GM18505 (cell line): ENCODE measurements around the gene SMAD5.

Source experiments
- ATAC-seq: cut with Tn5 transposase; IDR thresholded peaks from one replicate; pipeline ENCODE4 v1.9.1; 2021; ENCODE audit not compliant: unreplicated experiment
- POLR2A ChIP-seq: IDR thresholded peaks from 4 replicates; pipeline ENCODE4 v1.6.1; 2011; ENCODE audit warnings: borderline replicate concordance; ENCODE audit not compliant: insufficient read depth, insufficient read length; ENCODE audit errors: extremely low read depth

The SMAD5 gene

DNA sequence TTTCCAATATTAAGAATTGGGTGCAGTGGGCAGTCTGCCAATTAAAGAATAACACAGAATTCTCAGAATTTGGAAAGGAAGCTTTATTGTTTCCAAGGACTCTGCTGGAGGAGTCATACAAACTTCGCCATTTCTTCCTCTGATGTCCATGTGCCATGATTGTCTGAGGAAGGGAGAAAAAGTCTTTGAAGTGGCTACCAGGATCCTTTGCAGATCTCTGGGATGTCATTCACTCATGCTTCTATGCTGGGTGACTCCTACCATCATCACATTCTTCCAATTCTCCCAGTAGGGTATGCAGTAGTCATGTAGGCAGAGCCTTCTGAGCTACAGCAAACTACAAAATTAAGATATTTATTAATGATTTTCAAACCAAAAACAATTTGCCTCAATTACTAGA lies 3.2 kb upstream of the SMAD5 start:
- ATAC-seq: no peak
- no peak for TF ChIP-seq POLR2A

DNA sequence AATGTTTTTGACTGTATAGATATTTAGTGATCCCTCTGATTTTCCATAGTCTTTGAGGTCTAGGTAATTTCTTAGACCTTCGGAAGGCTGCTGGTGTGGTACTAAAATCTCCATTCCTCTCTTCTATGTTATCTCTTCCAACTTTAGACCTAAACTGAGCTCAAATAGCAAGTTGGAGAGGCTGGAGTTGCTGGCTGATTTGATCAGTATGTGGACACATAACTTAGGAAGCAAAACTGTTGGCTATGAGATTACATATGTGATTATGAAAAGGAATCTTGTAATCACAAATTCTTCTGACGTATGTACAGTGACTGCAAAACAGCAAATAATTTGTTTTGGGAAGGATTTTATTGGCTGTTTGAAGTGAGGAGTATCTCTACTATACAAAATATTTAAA lies 2.1 kb upstream of the SMAD5 start:
- no peak for TF ChIP-seq POLR2A
- no peak for ATAC-seq

DNA sequence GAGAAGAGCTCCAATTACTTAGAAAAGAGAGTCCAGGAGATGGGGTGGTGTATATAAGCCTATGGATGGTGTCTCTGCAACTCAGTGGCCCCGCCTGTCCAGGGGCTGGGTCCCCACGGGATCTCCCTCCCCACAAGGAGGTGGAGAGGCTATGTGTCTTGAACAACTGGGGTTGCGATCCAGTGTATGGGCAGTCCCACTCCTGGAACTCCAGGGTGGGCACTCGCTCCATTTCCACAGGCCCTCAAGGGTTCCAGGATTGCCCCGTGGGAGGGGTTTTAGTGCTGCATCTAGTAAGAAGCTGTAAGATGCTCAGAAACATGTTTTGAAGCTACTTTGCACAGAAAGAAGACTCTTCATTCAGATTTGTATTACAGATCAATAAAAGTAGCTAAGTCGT lies 558 bp upstream of the SMAD5 start:
- ATAC-seq: peak; percentile 10
- TF ChIP-seq POLR2A: no peak

DNA sequence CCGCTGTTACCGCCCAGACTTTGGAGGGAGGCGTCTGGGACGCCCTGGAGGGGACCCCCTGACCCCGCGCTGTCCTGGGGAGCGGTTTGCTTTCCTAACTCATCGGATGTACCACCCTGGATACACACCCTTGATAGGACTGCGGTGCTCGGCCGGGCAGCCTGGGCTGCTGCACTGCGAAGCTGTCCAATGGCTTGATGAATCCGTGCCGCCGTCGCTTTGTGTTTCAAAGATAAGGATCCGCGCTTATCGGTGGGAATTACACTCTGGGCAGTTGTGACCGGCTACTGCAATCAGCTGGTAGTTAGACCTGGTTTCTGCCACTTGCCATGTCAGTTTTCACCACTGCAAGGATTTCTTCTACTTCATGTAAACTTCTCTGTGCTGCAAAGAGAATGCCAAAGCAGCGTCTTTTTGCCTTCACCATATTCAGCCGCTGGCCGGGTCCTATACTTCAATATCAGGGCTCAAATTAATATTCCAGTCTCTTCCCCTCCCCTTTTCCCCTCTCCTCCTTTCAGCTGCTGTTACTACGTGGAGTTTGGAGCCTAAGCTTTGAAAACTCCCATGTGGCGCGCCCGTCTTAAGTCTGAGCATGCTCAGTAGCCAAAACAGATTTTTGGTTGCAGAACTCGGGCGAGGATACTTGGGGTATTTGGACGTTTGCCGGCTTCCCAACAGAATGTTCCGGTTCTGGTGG lies 727 bp downstream of the SMAD5 start:
- ATAC-seq: peak; percentile 36
- TF ChIP-seq POLR2A: no peak

DNA sequence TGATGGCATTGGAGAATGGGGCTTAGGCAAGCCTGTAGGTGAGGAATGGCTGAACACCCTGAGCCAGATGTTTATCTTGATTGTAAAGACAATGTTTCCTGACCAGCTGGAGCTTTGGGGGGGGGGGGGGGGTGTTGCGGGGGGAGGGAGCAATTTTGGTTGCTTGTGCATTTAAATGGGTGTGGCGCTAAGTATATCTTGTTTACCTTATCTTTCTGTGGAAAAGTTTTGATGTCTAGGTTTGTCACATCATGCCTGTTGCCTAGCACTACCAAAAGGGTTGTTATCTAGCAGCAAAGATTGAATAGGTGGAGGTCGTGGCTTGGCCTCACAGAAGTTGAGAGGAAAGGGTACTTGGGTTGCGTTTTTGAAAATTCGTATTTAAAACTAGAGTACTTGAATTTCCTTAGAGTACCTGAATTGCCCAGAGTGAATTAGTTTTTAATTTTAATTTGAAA lies 1.3 kb downstream of the SMAD5 start:
- no peak for TF ChIP-seq POLR2A
- ATAC-seq: no peak

DNA sequence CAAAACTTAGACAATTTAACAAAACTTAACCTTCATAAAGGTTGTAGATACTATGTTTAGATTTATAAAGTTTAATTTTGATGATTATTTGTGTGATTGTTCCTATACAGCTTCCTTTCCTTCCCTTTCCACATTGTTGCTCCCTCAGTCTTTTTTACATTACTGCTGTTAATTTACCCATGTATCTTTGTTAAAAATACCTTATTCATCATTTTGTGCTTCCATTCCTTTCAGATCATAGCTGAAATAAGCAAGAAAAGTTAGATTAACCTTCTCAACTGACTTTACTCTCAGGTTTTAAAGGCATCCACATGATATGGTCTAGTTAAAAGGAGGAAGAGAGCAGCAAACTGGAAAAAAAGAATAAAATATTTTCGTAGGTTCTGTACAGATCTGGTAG lies 2.0 kb downstream of the SMAD5 start:
- no peak for ATAC-seq

DNA sequence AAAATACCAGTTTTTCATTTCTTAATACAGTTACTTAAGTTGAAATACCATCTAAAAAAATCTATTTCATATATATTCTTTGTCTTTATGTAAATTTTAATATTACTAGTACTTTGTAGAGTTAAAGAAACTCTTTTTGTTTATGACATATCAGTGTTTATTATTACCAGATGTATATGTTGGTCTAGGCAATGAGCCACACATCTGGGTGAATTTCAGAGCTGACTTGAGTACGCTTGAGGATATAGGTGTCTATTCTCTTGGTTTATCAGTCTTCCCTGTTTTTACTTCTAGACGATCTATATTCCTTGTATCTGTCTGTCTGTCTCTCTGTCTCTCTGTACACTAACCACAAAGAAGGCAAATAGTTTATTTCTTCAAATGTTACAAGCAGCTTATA lies 2.9 kb downstream of the SMAD5 start:
- ATAC-seq: no peak
- TF ChIP-seq POLR2A: no peak

More for the DNA sequence above, 2.0 kb downstream of the SMAD5 start:
- no peak for TF ChIP-seq POLR2A

DNA sequence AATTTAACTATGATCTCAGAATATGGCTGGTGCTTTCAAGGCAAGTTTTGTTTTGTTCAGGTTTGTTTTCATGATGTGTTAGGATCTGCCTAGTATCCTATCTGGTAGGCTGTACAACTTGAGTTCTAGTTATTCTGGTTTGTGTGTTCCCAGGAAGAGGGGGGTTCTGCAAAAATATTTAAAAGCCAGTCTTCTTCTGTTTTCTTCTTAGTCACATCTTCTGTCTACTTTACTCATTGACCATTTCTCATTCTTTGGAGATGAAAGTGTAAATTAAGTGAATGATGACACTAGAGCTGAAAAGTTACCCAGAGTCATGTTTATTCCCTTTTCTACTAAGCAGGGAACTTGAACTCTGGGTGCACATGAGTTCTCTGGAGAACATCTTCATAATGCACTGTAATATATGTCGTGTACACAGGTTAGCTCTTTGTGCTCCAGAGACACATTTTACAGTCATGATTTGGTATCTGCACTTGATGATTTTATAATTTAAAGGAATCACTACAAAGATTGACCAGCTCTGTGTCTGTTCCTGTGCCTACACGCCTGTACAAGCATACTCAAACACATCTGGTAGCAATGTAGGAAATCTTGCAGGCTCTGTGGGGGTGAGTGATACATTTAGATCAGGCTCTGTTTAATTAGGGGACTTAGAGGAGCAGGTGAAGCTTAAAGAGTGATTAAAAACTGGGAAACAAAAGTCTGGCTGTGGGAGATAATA lies 5.0 kb downstream of the SMAD5 start:
- no peak for TF ChIP-seq POLR2A
- ATAC-seq: no peak

DNA sequence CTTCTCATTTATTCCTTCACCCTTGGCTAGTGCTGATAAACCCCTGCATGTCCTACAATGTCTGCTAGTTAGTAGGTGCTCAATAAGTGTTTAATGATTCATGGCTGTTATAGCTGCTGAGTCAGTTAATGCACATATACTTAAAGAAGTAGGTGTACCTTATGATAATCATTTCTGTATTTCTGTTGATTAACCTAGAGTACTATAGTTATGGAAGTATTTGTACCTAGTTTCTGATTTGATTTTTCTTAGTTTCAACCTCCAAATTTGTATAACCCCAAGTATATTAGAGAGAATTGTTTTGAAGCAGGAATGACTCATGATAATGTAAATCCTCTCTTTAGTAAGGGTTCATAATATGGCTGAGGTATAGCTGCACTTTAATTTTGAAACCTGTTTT lies 8.9 kb downstream of the SMAD5 start:
- no peak for TF ChIP-seq POLR2A
- peak; percentile 80 for ATAC-seq

DNA sequence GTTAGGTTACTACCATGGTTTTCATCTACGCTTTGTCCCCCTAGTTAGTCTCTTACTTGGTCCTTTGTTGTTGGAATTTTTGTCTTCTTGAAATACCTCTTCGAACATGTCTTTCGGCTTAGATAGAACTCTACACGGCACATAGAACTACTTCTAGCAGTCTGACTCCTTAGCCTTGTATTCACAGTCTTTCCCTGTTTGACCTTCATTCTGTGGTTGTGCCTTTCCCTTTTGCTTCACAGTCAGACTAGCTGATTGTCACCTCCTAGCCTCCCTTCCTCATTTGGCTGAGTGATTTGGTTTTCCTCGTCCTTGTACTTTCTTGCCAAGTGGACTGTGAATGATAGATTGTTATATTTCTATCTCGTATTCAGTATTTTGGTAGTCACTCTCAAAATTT lies 10.7 kb downstream of the SMAD5 start:
- TF ChIP-seq POLR2A: no peak
- no peak for ATAC-seq

DNA sequence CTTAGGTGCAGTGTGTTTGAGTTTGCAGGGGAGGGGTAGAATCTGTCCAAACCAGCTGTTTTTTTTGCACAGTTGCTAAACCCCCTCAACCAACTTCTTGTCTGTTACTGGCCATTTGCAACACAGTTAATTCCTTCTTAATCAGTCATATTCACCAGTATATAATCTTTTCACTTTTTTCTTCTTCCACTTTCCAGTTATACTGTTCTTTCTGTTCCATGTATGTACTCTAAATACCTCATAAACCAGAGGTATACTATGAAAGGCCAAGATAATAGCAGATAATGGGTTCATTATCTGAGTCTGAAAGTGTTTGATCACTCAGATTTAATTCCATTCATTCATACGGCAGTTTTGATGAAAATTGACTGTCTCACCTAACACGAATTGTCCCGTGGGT lies 11.1 kb downstream of the SMAD5 start:
- no peak for ATAC-seq
- no peak for TF ChIP-seq POLR2A

DNA sequence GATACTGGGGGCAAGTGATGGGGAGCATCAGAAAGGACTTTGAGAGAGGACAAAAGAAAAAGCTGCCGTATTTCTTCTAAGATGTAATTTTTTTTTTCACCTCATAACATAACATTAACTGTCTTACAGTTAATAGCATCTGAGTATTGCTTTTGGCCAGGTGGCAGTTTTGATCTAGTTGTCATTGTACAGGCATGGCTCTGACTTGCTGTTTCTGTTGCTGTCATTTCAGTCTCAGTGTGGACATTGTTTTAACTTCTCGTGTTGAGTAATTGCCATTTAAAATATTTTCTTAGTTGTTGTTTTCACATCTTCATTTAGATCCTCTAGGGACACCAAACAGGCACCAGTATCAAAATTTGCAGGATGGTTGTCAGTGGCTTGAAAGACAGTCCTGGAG lies 12.4 kb downstream of the SMAD5 start:
- no peak for TF ChIP-seq POLR2A
- ATAC-seq: no peak

DNA sequence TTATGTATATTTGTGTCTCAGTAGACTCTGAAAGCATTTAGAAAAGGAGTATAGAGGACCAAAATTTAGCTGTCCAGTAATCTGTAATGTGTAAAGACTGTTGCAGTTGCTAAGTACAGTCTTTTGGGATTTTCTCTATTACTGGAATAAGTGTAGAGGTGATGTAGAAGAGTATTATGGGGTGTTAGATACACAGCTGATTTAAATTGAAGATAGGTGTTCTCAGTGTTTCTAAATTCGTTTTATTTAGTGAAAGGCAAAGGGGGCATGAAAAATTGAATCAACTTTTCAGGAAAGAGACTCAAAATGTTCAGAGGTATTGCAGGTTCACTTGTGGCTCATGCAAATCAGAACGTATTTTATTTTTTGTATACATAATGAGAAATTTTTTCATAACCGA lies 13.6 kb downstream of the SMAD5 start:
- no peak for ATAC-seq
- no peak for TF ChIP-seq POLR2A

DNA sequence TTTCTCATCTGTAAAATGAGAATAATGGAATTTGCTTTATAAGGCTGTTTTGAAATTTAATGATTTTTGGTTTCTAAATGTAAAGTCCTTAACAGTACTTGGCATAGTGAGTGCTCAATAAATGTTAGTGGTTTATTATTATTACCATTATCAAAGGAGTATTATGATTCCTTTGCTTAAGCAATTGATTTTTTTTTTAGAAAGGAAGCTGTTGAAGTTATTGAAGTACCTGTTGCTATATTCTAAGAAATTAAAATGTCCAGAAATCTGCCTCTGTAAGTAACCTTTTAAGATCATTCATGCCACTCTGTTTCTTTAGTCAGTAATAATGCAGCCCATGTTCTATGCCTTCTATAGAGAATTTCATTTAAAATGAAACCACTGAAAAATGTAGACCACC lies 15.0 kb downstream of the SMAD5 start:
- no peak for ATAC-seq

DNA sequence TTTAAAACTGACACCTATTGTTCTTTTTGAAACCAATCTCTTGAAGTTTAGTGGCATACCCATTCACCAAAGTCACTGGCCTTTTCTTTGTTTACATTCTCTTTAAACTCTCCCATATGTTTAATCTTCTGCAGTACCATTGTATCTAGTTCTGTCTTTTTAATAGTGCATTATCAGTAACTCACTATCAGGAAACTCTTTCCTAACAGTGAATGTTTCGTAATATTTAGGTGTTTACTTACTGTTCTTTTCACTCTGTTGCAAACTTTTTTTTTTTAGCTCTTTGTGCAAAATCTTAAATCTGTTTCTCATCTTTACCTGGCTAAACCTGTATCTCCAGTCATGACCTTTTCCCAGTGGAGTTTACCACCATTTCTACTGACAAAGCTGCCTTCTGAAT lies 17.2 kb downstream of the SMAD5 start:
- TF ChIP-seq POLR2A: no peak
- ATAC-seq: no peak

More for the DNA sequence above, 15.0 kb downstream of the SMAD5 start:
- TF ChIP-seq POLR2A: no peak

DNA sequence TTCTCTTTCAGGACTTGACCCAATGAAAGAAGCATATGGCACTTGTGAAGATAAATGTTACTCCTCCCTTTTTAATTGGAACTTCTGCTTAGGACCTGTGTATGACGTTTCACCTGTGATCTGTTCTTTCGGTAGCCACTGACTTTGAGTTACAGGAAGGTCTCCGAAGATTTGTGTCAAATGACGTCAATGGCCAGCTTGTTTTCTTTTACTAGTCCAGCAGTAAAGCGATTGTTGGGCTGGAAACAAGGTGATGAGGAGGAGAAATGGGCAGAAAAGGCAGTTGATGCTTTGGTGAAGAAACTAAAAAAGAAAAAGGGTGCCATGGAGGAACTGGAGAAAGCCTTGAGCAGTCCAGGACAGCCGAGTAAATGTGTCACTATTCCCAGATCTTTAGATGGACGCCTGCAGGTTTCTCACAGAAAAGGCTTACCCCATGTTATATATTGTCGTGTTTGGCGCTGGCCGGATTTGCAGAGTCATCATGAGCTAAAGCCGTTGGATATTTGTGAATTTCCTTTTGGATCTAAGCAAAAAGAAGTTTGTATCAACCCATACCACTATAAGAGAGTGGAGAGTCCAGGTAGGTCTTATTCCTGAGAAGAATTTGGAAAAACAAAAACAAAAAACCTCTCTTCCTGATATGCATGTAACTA lies 21.1 kb downstream of the SMAD5 start:
- TF ChIP-seq POLR2A: no peak
- ATAC-seq: no peak
